Adipocyte (in vitro differentiated cells): ENCODE measurements around the gene GPR52.
"Not testable (repeated sequence)": the region's sequence is repeated elsewhere in the genome, so short reads cannot be mapped to it uniquely, and the experiment has no call there.

Experiments used
- DNase-seq: peaks from one replicate; pipeline ENCODE4 v3.0.0-alpha.2; 2015; ENCODE audit warnings: low read depth
- H3K27me3 ChIP-seq: replicated peaks from 2 replicates; pipeline ENCODE4 v1.7.0; 2013; ENCODE audit warnings: mild to moderate bottlenecking, low read length, moderate library complexity; ENCODE audit not compliant: control insufficient read depth, insufficient read depth
- H3K36me3 ChIP-seq: 2 replicates; pipeline ENCODE4 v1.7.0; 2013; ENCODE audit warnings: low read length, mild to moderate bottlenecking, moderate library complexity; ENCODE audit not compliant: control insufficient read depth, insufficient read depth, severe bottlenecking
- H3K4me1 ChIP-seq: 2 replicates; pipeline ENCODE4 v1.7.0; 2013; ENCODE audit warnings: mild to moderate bottlenecking, low read length, moderate library complexity; ENCODE audit not compliant: control insufficient read depth, insufficient read depth
- H3K4me3 ChIP-seq: 2 replicates; pipeline ENCODE4 v1.7.0; 2013; ENCODE audit warnings: mild to moderate bottlenecking, low read length, moderate library complexity
- H3K9ac ChIP-seq: 2 replicates; pipeline ENCODE4 v1.7.0; 2013; ENCODE audit warnings: mild to moderate bottlenecking, low read length, moderate library complexity
- H3K9me3 ChIP-seq: 2 replicates; pipeline ENCODE4 v1.7.0; 2013; ENCODE audit warnings: mild to moderate bottlenecking, low read length, moderate library complexity; ENCODE audit not compliant: control insufficient read depth

Gene GPR52

GRCh38 chr1:174447866-174448530 lies at the start of gene GPR52:
TSS of gene GPR52 (plus strand) at chr1:174447964. CDS start at chr1:174448112, 148 bp downstream.
- Histone ChIP-seq H3K36me3 (no peaks in the 10 kb centered on the region), H3K4me1 (peaks cover 4% of the 10 kb centered on the region), H3K9ac (no peak within 1 kb of the TSS), H3K27me3 (no peaks in the 10 kb centered on the region), H3K4me3 (no peak within 1 kb of the TSS), H3K9me3 (no peaks in the 10 kb centered on the region)
- no peak for DNase-seq

DNA sequence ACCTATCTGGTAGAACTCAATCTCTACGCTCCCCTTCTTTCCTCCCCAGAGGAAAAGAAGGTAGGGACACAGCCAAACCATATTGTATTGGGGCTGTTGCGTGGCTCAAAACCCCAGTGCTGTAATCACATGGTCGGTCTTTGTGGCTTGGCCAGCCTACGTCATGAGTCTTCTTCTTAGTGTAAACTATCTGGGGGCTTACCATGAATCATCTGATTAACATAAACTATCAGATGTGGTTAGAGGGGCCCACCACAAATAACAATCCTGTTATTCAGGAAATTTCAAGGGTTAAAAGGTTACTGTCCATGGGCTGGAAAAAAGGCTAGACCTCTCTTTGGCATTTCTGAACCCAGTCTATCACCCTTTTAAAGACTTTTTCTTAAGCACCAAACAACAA lies 49.5 kb upstream of the GPR52 start:
- Histone ChIP-seq H3K27me3 (no peaks in the 10 kb centered on the region), H3K9me3 (no peaks in the 10 kb centered on the region), H3K4me1 (no peaks in the 10 kb centered on the region), H3K9ac (no peak overlapping the region), H3K4me3 (no peak overlapping the region), H3K36me3 (no peaks in the 10 kb centered on the region)
- no peak for DNase-seq

DNA sequence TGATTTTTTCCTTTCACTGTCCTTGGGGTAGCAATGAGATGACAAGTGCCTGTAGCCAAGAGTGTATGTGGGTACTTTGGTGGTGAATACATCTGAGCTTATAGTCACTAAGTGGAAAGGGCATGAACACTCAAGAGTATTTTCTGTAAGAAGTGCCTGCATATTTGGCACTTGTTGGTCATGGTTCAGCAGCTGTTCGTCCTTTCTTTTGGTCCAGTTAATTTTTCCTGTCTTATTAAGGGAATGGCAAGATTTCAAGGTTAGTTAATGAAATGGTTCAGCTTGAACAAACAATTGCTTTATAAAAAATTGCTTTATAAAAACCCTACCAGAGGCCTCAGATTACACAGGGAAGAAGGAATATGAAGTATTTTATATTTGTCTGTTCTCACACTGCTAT lies 48.6 kb upstream of the GPR52 start:
- Histone ChIP-seq H3K4me3 (no peak overlapping the region), H3K27me3 (no peaks in the 10 kb centered on the region), H3K9ac (no peak overlapping the region), H3K9me3 (no peaks in the 10 kb centered on the region), H3K36me3 (no peaks in the 10 kb centered on the region), H3K4me1 (no peaks in the 10 kb centered on the region)
- no peak for DNase-seq

- Histone ChIP-seq H3K9me3 (no peaks in the 10 kb centered on the region), H3K4me3 (no peak overlapping the region), H3K36me3 (no peaks in the 10 kb centered on the region), H3K9ac (no peak overlapping the region), H3K4me1 (no peaks in the 10 kb centered on the region), H3K27me3 (no peaks in the 10 kb centered on the region)
- no peak for DNase-seq
Observed at GRCh38 chr1:174401075-174401474, 46.7 kb upstream of the GPR52 start.

- Histone ChIP-seq H3K27me3 (no peaks in the 10 kb centered on the region), H3K4me3 (no peak overlapping the region), H3K4me1 (no peaks in the 10 kb centered on the region), H3K9ac (no peak overlapping the region), H3K9me3 (no peaks in the 10 kb centered on the region), H3K36me3 (no peaks in the 10 kb centered on the region)
- DNase-seq = no peak
Observed at GRCh38 chr1:174405219-174405618, 42.5 kb upstream of the GPR52 start.

DNA sequence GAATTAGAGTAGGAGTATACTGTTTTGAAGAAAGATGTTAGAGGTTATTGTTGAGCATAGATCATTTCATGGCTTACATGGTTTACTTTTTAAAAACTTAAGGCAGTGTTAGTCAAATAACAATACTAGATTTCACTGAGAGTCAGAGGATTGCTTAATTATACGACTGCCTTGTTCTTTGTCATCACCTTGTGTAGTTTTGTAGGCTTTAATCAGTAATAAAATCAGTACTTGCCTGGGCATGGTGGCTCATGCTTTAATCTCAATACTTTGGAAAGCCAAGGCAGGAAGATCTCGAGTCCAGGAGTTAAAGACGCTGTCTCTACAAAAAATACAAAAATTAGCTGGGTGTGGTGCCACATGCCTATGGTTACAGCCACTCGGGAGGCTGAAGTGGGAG lies 41.3 kb upstream of the GPR52 start:
- H3K36me3 ChIP-seq = no peaks in the 10 kb centered on the region
- no peak overlapping the region for H3K9ac ChIP-seq
- DNase-seq = no peak
- H3K4me3 ChIP-seq = no peak overlapping the region
- no peaks in the 10 kb centered on the region for H3K4me1 ChIP-seq
- H3K9me3 ChIP-seq = no peaks in the 10 kb centered on the region
- H3K27me3 ChIP-seq = no peaks in the 10 kb centered on the region

DNA sequence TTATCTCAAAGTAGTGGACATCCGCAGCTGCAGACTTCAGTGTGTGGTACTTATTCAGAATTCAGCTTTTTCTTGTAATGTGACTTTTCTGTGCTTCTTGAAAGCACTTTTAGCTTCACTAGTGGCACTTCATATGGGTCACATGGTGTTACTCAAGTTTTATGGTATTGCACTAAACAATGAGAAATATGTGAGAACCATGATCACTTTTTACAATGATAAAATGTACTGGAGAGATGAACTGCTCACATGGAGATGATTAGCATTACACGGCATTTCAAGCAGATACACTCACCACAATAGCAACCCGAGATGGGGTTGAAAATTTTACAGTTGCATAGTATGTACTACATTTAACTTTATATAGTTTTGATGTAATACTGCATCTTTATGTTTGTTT lies 40.1 kb upstream of the GPR52 start:
- H3K4me1 ChIP-seq = no peaks in the 10 kb centered on the region
- no peaks in the 10 kb centered on the region for H3K27me3 ChIP-seq
- H3K4me3 ChIP-seq = no peak overlapping the region
- no peaks in the 10 kb centered on the region for H3K36me3 ChIP-seq
- peak; percentile 68 for DNase-seq
- no peaks in the 10 kb centered on the region for H3K9me3 ChIP-seq
- H3K9ac ChIP-seq = no peak overlapping the region

DNA sequence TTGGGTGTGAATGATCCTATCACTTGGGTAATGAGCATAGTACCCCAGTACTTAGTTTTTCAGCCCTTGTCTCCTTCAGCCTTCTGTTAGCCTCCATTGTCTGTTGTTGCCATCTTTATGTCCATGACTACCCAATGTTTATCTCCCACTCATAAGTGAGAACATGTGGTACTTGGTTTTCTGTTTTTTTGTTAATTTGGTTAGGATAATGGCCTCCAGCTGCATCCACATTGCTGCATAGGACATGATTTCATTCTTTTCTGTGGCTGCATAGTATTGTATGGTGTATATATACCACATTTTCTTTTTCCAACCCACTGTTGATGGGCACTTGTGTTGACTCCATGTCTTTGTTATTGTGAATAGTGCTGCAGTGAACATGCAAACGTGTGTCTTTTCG lies 39.6 kb upstream of the GPR52 start:
- DNase-seq = peak; percentile 22
- H3K36me3 ChIP-seq = no peaks in the 10 kb centered on the region
- no peak overlapping the region for H3K9ac ChIP-seq
- no peaks in the 10 kb centered on the region for H3K4me1 ChIP-seq
- H3K27me3 ChIP-seq = no peaks in the 10 kb centered on the region
- H3K9me3 ChIP-seq = no peaks in the 10 kb centered on the region
- no peak overlapping the region for H3K4me3 ChIP-seq

GRCh38 chr1:174409801-174410200 lies 38.0 kb upstream of the GPR52 start:
- DNase-seq, H3K9me3 ChIP-seq, H3K4me1 ChIP-seq, H3K9ac ChIP-seq, H3K27me3 ChIP-seq, H3K36me3 ChIP-seq, H3K4me3 ChIP-seq: not testable (repeated sequence)

GRCh38 chr1:174413632-174414031 lies 34.1 kb upstream of the GPR52 start:
- peak overlapping the region; percentile 63 for H3K4me3 ChIP-seq
- no peaks in the 10 kb centered on the region for H3K9me3 ChIP-seq
- no peak overlapping the region for H3K9ac ChIP-seq
- H3K27me3 ChIP-seq = no peaks in the 10 kb centered on the region
- no peak for DNase-seq
- no peaks in the 10 kb centered on the region for H3K4me1 ChIP-seq
- H3K36me3 ChIP-seq = no peaks in the 10 kb centered on the region

GRCh38 chr1:174414203-174414602 lies 33.6 kb upstream of the GPR52 start:
- Histone ChIP-seq H3K9ac (peak overlapping the region; percentile 40), H3K27me3 (no peaks in the 10 kb centered on the region)
- no peak for DNase-seq

DNA sequence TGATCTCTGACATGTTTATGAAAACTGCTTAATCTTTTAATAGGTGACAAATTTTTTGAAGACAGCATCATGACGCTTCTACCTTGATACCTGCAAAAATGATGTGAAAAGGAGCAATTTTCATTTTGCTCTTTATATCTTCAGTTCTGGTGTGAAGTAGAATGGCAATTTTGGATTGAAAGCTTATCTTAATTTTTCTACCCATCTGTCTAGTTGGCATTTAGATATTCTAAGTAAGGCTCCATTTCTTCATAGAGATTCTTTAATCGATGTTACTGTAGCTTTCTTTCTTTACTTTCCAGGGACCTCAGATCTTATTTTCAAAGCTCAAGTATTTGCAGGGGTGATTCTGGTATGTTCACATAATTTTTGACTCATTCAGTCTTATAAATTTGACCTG lies 32.3 kb upstream of the GPR52 start:
- no peaks in the 10 kb centered on the region for H3K4me1 ChIP-seq
- no peak overlapping the region for H3K9ac ChIP-seq
- H3K4me3 ChIP-seq = no peak overlapping the region
- DNase-seq = no peak
- H3K36me3 ChIP-seq = no peaks in the 10 kb centered on the region
- H3K27me3 ChIP-seq = no peaks in the 10 kb centered on the region
- H3K9me3 ChIP-seq = no peaks in the 10 kb centered on the region

More at GRCh38 chr1:174414203-174414602, 33.6 kb upstream of the GPR52 start:
- Histone ChIP-seq H3K36me3 (no peaks in the 10 kb centered on the region), H3K9me3 (no peaks in the 10 kb centered on the region), H3K4me3 (peak overlapping the region; percentile 63), H3K4me1 (no peaks in the 10 kb centered on the region)
